Activated CD8-positive, alpha-beta memory T cell treated with anti-CD3 and anti-CD28 coated beads for 4 hours (primary cell): ENCODE data around the gene LNX2.

ENCODE experiments used
- DNase-seq, 2 donors: peaks; one replicate each; pipeline ENCODE4 v3.0.0-alpha.2; 2020; ENCODE audit warnings: low read depth in 2 of 2

Gene LNX2

DNA sequence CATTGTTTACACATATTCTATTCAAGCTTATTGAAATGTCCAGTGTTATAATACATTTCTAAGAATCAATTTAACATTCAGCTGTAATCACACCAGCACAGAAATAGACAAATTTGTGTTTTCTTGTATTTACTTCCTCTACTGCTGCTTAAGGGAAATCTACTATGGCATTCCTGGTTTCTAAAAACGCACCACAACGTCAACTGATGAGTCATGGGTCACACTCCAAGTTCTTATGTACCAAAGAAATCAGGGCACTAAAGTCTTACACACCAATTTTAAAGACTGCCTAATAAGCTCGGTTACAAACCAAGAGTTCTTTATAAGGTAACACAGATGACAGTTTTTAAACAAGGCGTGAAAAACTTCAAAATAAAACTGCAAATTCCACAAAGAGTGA is 13.2 kb downstream of the LNX2 start:
- no peak for DNase-seq

DNA sequence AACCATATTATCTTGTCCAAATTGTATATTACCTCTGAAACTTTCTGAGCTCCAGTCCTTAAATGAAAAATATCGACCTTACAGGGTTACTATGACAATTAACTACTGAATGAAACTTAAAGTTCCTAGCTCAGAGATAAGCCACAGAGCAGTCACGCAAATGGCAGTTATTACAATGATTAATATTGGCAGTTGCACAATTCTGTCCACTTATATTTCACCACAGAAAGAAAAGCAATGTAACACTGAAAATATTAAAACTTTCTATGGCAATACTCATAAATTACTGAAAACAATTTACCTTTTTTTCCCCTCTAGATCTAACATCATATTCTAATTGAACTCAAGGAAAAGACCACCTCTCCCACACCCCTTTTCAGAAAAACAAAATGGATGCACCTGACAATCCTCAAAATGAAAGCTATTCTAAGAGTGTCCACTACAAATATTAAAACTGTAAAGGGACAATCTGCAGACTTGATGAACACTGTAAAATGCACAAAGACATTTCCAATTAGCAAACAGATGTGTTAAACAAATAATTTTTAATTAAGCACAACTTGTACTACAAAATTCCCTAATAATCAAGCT is 14.6 kb downstream of the LNX2 start:
- no peak for DNase-seq

DNA sequence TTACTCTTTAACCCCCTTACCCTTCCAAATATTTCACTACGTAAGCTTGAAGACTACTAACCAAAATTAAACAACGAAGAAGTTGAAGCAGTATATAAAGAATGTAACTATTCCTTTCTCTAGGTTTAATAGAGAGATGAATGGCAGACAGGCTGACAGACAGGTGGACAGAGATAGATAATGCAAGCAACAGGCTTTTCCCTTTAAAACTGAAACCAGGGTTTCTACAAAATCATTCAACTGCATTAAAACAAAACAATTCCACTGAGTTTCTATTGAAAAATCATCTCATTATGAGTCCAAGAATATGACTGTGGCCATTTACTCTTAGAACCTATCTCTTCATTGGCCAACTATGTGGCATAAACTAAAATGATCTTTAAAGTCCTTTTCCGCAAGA is 15.2 kb downstream of the LNX2 start:
- DNase-seq: no peak

DNA sequence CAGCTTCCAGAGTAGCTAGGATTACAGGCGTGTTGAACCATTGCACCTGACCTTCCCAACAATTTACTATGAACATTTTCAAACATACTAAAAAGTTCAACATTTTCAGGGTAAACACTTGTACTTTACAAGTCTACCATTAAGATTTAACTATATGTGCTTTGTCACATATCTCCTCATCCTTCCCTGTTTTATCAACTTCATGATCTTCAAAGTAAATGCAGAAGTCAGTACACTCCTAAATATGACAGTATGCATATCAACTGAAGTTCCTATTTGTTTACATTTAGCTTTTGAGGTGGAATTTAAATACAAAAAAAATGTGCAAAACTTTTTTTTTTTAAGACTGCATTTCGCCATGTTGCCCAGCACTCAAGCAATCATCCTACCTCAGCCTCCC is 18.5 kb downstream of the LNX2 start:
- no peak for DNase-seq

DNA sequence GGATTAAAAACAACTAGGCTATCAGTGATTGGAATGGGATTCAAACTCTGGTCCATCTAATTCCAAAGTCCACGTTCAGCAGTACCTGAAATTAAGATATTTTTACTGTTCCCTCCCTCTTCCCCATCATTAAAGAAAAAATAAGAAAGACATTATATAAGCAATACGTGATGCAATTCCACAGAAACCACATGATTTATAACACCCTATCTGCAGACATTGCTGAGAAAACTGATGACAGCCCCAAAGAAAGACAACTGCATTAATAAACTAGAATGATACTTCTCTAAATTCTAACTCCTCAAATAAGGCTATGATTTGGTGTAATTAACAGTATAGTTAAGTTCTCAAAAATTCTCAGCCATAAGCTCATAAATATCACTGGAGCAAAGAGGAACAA is 19.1 kb downstream of the LNX2 start:
- DNase-seq: no peak

DNA sequence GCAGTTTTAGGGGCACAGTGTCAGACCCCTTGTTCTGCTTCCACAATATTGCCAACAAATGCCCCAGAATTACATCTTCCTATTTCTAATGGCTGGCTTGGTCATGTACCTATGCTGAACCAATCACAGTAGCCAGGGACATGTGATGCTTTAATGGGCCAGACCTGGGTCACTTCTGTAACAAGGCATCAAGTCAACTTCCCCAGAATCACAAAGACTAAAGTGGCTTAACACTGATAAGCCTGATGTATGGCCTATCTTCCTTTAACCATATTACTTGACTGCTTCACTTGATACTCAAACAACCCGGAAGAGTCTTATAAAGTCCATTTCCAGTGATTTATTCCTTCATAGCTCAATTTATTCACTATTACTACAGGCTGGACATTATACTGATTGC is 19.6 kb downstream of the LNX2 start:
- DNase-seq: no peak

DNA sequence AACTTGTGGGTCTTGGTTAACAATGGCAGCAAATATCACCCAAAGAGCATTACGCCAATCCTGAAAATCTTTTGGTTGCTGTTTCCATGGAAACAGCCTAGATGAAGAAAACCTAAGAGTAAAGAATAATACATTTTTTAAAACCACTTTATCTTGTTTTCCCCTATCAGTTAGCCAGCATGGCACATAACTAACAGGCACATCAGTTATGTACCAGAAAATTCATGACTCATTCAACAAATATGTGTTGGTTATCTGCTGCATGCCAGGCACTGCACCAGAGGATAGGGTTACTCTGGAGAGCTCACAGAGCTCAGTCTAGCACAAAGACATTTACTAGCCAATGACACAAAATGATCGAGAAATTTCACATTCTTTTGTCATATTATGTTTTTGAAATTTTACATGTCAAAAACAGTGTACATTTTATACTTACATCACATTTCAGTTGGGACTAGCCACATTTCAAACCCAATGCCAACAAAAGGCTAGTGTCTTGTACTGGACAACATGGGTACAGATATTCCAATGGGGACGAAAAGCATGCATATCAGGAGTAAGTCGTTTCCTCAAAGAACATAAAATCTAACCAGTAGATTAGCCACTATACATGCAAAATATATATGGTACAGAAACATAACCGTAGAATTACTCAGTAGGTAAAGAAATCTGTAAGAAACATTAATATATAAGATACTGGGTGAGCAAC is 20.3 kb downstream of the LNX2 start:
- no peak for DNase-seq

DNA sequence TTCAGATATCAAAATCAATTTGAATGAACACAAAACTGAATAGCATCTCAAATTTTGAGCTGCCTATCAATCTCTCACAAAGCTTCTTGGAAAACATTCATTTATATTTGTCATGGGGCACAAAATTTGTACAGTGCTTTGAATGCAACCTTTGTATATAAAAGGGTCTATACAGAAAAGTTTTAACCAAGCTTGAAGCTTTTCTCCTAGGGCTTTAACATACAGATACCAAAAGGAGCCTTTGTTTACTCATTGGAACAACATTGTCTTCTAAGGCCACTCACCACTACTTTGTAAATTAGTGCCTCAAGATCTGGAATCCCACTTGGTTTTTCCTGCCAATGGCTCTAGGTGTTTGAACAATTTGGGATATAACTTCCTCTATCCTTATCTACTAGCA is 21.2 kb downstream of the LNX2 start:
- no peak for DNase-seq

DNA sequence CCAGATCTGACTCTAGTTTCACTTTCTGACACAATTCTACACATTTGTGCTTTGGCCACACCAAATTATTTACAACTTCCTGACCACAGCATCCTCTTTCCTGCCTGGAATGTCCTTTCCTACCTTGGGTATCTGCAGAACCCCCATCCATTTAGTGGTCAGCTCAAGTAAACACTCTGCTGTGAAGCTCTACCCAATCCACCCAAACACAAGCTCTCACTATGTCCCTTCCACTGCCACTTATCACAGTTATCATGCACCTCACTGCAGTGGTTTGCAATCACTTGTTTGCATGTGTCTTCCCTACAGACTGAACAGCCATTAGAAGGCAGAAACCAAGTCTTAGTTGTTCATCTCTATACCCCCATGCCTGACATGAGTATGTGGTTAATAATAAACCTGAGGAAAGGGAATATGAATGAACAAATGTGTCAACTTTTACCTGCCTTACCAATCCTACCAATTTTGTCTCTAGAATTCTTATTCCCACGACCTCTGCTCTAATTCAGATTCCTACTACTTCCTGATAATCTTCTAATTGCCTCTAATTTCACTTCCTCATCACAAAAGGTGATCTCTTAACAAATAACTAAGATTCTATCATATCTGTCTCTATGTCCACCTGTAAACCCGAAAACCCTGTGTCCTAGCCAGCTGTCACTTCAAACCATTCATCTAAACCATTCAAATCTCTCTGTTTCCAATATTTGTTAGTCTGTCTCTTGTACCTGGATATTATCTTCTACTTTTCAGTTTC is 25.1 kb downstream of the LNX2 start:
- DNase-seq: no peak

DNA sequence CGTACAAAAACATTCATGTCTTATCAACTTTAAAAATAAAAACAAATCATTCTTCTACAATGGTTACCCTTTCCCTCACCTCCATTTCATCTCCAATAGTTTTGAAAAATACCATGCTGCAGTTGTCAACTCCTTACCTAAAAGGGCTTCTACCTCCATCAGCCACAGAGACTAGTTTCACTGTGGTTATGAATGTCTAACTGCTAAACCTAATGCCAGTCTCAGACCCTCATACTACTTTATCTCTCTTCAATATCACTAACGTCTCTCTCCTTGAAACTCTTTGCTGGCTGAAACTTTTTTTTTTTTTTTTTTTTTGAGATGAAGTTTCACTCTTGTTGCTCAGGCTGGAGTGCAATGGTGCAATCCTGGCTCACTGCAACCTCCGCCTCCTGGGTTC is 27.1 kb downstream of the LNX2 start:
- no peak for DNase-seq

DNA sequence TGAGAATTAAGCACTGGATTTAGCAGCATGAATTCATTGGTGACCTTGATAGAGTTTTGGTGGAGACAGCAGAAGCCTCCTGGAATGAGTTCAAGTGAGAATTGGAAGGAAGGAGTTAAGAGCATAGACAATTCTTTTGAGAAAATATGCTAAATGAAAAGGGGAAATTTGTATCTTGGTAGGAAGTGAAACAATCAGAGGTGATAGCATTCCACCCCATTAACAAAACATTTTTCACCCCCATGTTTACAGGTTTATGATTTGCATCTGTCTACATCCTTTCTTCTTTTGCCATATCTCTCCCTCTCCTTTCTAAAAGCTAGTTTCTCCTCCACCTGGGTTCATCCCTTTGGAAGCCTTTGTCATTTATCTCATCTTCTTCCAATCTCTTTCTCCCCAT is 27.5 kb downstream of the LNX2 start:
- DNase-seq: no peak

DNA sequence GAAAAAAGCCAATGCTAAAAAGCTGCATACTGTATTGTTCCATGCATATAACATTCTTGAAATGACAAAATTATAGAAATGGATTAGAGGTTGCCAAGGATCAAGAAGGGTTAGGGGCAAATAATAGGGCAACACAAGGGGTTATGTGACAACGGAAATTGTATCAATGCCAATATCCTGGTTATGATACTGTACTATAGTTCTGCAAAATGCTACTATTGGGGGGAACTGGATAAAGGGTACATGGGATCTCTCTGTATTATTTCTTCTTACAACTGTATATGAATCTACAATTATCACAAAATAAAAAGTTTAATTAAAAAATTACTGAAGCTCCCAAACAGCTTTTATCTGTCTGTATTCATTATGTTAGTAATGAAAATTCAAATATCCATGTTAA is 31.9 kb downstream of the LNX2 start:
- DNase-seq: no peak

DNA sequence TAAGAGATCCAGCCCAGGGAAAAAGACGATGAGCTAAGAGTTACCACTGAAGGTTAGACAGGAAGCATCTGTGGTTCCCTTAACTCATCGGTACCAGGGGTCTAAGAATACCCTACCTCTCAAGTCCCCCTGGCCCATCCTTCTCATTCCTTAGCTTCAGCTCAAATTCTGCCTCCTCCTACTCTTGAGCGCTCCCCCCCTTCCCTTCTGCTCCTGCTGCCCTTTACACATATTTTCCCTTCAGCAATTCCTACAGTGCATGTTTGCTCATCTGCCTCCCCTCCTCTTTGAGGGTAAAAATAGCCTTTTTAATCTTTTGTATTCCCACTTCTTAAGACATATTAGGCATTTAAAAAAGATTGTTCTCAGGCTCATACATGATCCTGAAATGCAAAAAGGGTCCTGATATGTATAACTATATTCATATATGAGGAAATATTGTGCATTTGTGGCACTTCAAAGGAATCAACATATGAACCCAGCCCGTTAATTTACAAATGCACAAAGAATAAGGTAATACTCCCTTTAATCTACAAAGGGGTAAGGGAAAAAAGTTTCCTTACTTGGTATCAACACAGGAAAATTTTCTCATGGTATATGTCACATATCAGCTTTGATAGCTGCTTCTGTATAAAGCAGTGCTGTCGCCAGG is 33.1 kb downstream of the LNX2 start:
- no peak for DNase-seq

DNA sequence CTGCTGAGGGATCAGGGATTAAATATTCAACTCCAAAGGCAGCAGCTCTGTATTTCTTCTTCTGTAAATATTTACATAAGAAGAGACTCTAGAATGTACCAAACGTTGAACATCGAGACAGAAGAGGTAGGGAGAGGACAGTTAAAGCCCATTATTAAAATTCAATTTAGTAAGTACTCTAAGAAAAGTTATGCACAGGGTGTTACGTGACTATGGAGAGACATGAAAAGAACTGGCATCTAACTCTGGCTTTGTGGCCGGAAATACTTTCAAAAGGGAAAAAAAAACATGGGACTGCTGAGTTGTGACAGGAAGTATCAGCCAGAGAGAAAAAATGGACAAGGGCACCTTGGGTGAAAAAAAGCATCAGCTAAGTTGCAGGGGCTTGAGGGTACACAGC is 36.7 kb downstream of the LNX2 start:
- DNase-seq: no peak

DNA sequence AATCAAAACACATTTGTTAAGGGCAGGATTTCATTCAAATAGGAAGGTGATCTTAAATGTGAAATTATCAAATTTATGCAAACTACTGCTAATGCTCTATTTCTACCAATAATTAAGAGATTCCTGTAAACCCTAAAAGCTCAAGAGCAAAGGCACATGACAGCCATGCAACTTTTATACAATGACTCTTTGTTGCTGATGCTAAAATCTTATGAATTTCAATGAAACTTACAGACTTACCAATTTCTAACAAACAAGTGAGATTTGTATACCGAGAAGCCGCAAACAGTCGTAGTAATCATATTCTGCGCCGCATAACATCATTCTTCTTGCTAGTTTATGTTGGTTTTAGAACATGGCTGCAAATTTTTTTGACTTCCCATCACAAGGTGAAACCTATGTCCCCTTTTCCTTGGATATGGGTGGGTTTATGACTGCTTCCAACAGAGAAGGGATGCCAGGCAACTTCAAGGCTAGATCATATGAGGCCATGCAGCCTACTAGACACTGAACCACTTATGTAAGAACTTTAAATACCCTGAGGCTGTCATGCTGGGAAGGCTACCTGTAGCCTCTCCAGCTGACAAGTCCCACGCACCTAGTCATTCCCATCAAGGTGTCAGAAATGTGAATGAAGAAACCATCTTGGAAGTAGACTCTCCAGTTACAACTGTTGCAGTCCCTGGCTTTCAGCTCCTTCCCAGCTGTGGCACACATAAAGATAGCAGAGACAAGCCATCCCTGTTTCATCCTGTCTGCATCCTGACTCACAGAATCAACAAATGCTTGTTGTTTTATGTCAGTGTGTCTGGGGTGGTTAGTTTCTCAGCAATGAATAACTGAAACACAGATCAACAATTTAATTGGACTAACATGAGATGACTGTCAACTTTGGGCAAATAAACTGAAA is 42.0 kb downstream of the LNX2 start:
- no peak for DNase-seq

DNA sequence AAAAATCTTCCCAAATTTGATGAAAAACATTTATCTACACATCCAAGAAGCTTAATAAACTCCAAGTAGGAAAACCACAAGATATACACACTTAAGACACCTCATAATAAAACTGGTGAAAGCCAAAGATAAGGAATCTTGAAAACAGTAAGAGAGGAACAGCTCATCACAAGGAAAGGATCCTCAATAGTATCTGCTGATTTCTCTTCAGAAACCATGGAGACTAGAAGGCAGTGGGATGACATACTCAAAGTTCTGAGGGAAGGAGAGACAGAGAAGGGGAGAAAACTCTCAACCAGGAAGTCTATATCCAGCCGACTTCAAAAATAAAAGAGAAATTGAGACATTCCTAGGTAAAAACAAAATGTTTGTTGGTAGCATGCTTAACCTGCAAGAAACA is 45.7 kb downstream of the LNX2 start:
- DNase-seq: no peak

DNA sequence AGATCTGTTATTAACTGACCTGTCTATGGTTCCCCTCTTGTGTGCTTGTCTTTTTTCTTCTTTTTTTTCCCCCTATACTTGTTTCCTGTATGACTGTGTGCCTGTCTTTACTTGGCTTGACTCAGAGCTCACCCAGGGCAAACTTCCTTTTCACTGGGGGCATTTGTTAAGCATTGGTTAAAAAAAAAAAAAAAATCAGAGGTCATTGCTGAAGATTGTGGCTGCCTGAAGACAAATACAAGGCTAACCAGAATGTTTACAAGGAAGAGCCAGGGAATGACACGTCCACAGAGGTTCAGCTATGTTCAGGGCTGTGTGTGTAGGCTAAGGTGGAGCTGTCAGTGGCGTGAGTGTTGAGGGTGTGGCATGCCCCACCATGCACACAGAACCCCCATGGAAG is 47.1 kb downstream of the LNX2 start:
- DNase-seq: no peak

DNA sequence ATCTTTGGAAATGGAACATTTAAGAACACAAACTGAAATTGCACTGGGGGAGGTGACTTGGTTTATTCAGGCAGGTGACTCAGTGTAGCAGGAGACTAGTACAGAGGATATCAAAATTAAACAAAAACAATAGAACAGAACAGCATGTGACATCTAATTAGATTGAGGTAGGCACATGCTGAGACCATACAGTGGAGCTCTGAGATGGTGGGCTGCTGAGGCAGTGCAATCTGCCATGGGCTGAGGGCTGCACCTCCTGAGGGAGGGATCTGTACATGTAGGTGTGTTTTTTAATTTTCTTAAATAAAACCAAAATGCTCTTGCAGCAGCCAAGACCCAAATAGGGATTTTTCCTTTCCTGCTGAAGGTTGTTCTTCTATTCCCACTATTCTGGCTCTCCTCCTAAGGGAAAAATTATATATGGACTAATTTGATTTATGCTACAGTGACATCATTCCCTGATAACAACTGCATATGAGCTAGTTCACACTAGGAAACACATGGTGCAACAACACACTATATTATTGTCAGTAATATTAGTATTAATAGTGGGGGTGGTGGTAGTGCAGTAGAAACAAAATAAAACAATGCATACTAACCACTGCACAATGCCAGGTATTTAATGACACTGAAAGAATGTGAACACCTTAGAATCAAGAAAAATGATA is 48.0 kb downstream of the LNX2 start:
- DNase-seq: no peak

DNA sequence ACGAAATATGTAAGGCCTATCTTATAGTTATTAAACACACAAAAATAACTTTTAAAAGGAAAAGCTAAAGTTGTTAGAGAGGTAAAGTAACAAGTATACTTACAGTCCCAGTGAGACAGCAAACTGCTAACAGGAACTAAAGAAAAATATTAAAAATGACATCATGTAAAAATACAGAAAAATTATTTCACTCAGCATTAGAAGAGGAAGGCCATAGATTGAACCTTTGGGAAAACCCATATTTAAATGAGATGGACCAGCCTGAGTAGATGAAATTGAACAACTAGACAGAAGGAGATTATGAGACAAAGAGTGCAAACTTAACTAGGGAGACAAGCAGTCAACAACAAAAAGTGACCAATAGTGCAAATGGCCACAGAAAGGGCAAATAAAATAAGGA is 49.4 kb downstream of the LNX2 start:
- no peak for DNase-seq

DNA sequence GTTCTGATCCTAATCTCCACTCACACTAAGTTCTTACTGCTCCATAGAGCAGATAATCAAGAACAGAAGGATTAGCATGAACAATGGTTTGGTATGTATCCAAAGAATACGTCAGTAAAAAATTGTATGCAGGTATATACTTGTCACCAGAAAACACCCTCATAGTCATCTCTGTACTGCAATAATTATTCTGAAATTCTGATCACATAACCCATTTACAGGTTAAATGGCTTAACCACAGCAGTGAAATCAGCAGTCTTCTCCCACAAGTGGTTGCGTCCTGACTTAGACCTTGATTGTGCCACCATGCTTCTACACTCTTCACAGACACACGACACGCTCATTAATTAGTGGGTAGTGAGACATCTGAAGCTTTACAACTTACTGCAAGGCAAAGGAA is 50.9 kb downstream of the LNX2 start:
- no peak for DNase-seq

DNA sequence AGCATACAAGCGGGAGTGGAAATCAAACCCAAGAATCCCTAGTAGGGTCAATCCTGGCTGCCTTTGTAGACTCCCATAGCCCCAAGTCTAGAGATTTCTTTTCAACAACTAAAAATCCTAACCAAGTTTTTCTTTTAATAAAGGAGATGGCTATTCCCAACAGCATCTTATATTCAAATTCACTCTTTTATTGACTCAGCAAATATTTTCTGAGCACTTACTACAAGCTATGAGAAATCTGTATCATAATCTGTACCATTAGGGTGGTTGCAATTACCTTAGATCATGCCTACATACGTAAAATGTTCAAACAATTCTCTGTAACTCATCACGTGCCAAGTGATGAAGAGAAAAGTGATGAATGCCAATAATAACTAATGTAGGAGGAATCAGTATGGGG is 54.5 kb downstream of the LNX2 start:
- no peak for DNase-seq
